ENCODE measurements around the gene KIF19. TPM values are rescaled to one million over a fixed set of nuclear protein-coding genes. Genes with fewer than 3 reads are reported as not detected.

KIF19 gene
- total RNA-seq, 1 experiment from 2014 or later, result 0.15 TPM

GRCh38 chr17:74362069-74362405 is 36.0 kb downstream of the KIF19 start (continued):
- TF ChIP-seq MAX (IDR thresholded peaks at IDR 0.05), result no peak

- BruUV-seq (replicated peaks), result no TSS peak
- ChIA-PET RAD21 (ENCODE audit: low non-redundant PET in 1 of 2, low total read pairs in 2 of 2, uncharacterized antibody in 2 of 2, unreplicated experiment in 2 of 2) (interaction anchor here (0.6 to 0.7 kb wide), 2 partner anchors 126 to 132 kb away, joined by 3 to 4 read pairs; no protein-coding TSS in a partner anchor), CTCF (interaction anchor here (0.6 to 5.6 kb wide), 9 partner anchors 8 to 207 kb away, joined by 3 to 32 read pairs (median 6); partner anchors contain the start of gene TTYH2), POLR2A (no interaction called here)
- Histone ChIP-seq H4K20me1 (ENCODE audit: insufficient read depth) (no peaks in the 10 kb centered on the region), H3K4me3 (replicated peaks in 1 of 2; ENCODE audit: low read depth in 1 of 2, low read length in 2 of 2) (no peak overlapping the region), H3K9me2 (ENCODE audit: insufficient read depth) (no peaks in the 10 kb centered on the region), H2AFZ (ENCODE audit: low read depth, low read length, poor library complexity, severe bottlenecking) (no peak overlapping the region), H3K27ac (ENCODE audit: low read depth, low read length) (no peak overlapping the region), H3K4me2 (ENCODE audit: low read length) (no peak overlapping the region), H3K79me2 (ENCODE audit: insufficient read depth, low read length) (no peaks in the 10 kb centered on the region), H3K9ac (ENCODE audit: low read length) (no peak overlapping the region), H3K36me3 (ENCODE audit: control insufficient read depth in 1 of 2, insufficient read depth in 2 of 2, low read length in 2 of 2) (no peaks in the 10 kb centered on the region), H3K9me3 (ENCODE audit: control insufficient read depth in 1 of 2, insufficient read depth in 1 of 2, low read depth in 1 of 2, low read length in 2 of 2) (no peaks in the 10 kb centered on the region), H3K4me1 (ENCODE audit: control insufficient read depth in 1 of 2, insufficient read depth in 2 of 2, low read length in 2 of 2) (peaks cover 0 to 8% of the 10 kb centered on the region in 2 experiments; a peak in 2 of 4 replicates), H3K27me3 (ENCODE audit: insufficient read depth, low read length) (no peaks in the 10 kb centered on the region)
- TF ChIP-seq ZNF274 (IDR thresholded peaks at IDR 0.05; ENCODE audit: low read depth, low read length), result no peak
- no peak for TF ChIP-seq TCF7L2 (IDR thresholded peaks at IDR 0.05; ENCODE audit: borderline replicate concordance, extremely low read depth, insufficient read depth, insufficient read length)
- TF ChIP-seq YY1 (IDR thresholded peaks at IDR 0.05; ENCODE audit: extremely low read depth, insufficient replicate concordance, low read depth, low read length), result no peak
- TF ChIP-seq, protein P1, sequence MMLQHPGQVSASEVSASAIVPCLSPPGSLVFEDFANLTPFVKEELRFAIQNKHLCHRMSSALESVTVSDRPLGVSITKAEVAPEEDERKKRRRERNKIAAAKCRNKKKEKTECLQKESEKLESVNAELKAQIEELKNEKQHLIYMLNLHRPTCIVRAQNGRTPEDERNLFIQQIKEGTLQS (IDR thresholded peaks at IDR 0.05), result no peak
- no peak for TF ChIP-seq RAD21 (IDR thresholded peaks at IDR 0.05; ENCODE audit: low read depth)
- no peak for TF ChIP-seq EZH2phosphoT487 (IDR thresholded peaks at IDR 0.05; ENCODE audit: borderline replicate concordance)
- no peak for TF ChIP-seq SP1 (IDR thresholded peaks at IDR 0.05; ENCODE audit: low read depth)
- TF ChIP-seq MAX (IDR thresholded peaks at IDR 0.05), result no peak
- no peak for TF ChIP-seq EGR1 (IDR thresholded peaks at IDR 0.05; ENCODE audit: low read depth)
- intact Hi-C loops (cut with micrococcal nuclease), result no loop called here
- ATAC-seq (no peak), DNase-seq (ENCODE audit: low read depth, low spot score) (no peak)
These were observed 36.9 kb downstream of the KIF19 start for GRCh38 chr17:74362810-74363498.
